ENCODE results near the gene COL4A3. TPM values are rescaled to one million over a fixed set of nuclear protein-coding genes. Genes with fewer than 3 reads are reported as not detected.

Gene COL4A3
- total RNA-seq, 6 experiments from 2014 or later = not detected

GRCh38 chr2:227123697-227124096 is 40.7 kb upstream of the COL4A3 start:
- H3K36me3 Mint-ChIP-seq (ENCODE audit: low read depth) = no peaks in the 10 kb centered on the region
- TF ChIP-seq CTCF (IDR thresholded peaks at IDR 0.05) = no peak
- no peak overlapping the region for H3K27ac Mint-ChIP-seq
- no peaks in the 10 kb centered on the region for H3K4me1 Mint-ChIP-seq (ENCODE audit: low read depth)
- H3K27me3 Mint-ChIP-seq (ENCODE audit: insufficient read depth) = peaks cover 14% of the 10 kb centered on the region
- no peaks in the 10 kb centered on the region for H3K9me3 Mint-ChIP-seq
- no peak for DNase-seq
- no peak overlapping the region for H3K4me3 Mint-ChIP-seq

- DNase-seq = no peak
- H3K9me3 Mint-ChIP-seq = no peaks in the 10 kb centered on the region
- no peaks in the 10 kb centered on the region for H3K4me1 Mint-ChIP-seq (ENCODE audit: low read depth)
- no peak overlapping the region for H3K27ac Mint-ChIP-seq
- peaks cover 14% of the 10 kb centered on the region for H3K27me3 Mint-ChIP-seq (ENCODE audit: insufficient read depth)
- no peak overlapping the region for H3K4me3 Mint-ChIP-seq
- no peak for TF ChIP-seq CTCF (IDR thresholded peaks at IDR 0.05)
- H3K36me3 Mint-ChIP-seq (ENCODE audit: low read depth) = no peaks in the 10 kb centered on the region
Observed at GRCh38 chr2:227124811-227125210, 39.6 kb upstream of the COL4A3 start.

GRCh38 chr2:227125506-227125905 is 38.9 kb upstream of the COL4A3 start:
- Mint-ChIP-seq H3K9me3 (no peaks in the 10 kb centered on the region), H3K4me1 (ENCODE audit: low read depth) (no peaks in the 10 kb centered on the region), H3K27me3 (ENCODE audit: insufficient read depth) (peaks cover 14% of the 10 kb centered on the region), H3K36me3 (ENCODE audit: low read depth) (no peaks in the 10 kb centered on the region), H3K27ac (no peak overlapping the region), H3K4me3 (no peak overlapping the region)
- no peak for DNase-seq
- peak; percentile 48 for TF ChIP-seq CTCF (IDR thresholded peaks at IDR 0.05)

GRCh38 chr2:227127201-227127600 is 37.2 kb upstream of the COL4A3 start:
- Mint-ChIP-seq H3K27ac (no peak overlapping the region), H3K36me3 (ENCODE audit: low read depth) (no peaks in the 10 kb centered on the region), H3K9me3 (no peaks in the 10 kb centered on the region), H3K27me3 (ENCODE audit: insufficient read depth) (peaks cover 17% of the 10 kb centered on the region), H3K4me1 (ENCODE audit: low read depth) (no peaks in the 10 kb centered on the region), H3K4me3 (no peak overlapping the region)
- no peak for TF ChIP-seq CTCF (IDR thresholded peaks at IDR 0.05)
- DNase-seq = no peak

GRCh38 chr2:227130636-227131035 is 33.8 kb upstream of the COL4A3 start:
- H3K27me3 Mint-ChIP-seq (ENCODE audit: insufficient read depth) = peaks cover 17% of the 10 kb centered on the region
- H3K9me3 Mint-ChIP-seq = no peaks in the 10 kb centered on the region
- H3K27ac Mint-ChIP-seq = no peak overlapping the region
- no peak overlapping the region for H3K4me3 Mint-ChIP-seq
- TF ChIP-seq CTCF (IDR thresholded peaks at IDR 0.05) = no peak
- H3K4me1 Mint-ChIP-seq (ENCODE audit: low read depth) = no peaks in the 10 kb centered on the region
- H3K36me3 Mint-ChIP-seq (ENCODE audit: low read depth) = no peaks in the 10 kb centered on the region
- DNase-seq = no peak

GRCh38 chr2:227132986-227133385 is 31.4 kb upstream of the COL4A3 start:
- H3K4me1 Mint-ChIP-seq (ENCODE audit: low read depth) = no peaks in the 10 kb centered on the region
- H3K27ac Mint-ChIP-seq = no peak overlapping the region
- TF ChIP-seq CTCF (IDR thresholded peaks at IDR 0.05) = no peak
- no peaks in the 10 kb centered on the region for H3K36me3 Mint-ChIP-seq (ENCODE audit: low read depth)
- peaks cover 16% of the 10 kb centered on the region for H3K27me3 Mint-ChIP-seq (ENCODE audit: insufficient read depth)
- no peak overlapping the region for H3K4me3 Mint-ChIP-seq
- DNase-seq = no peak
- H3K9me3 Mint-ChIP-seq = no peaks in the 10 kb centered on the region

All from HFFc6 (cell line).